ENCODE measurements around the gene CDYL. TPM values are rescaled to one million over a fixed set of nuclear protein-coding genes. Genes with fewer than 3 reads are reported as not detected.
A peak's percentile ranks its signal among the peaks of the same experiment; 100 is the strongest.

The CDYL gene
- total and polyA plus RNA-seq, 7 donors = 14.2 to 82.8 (median 37.9) TPM

GRCh38 chr6:4728436-4728769, 47.8 kb upstream of the CDYL start:
- peaks cover 0 to 7% (median 6%) of the 10 kb centered on the region in 4 donors for H3K4me1 ChIP-seq
- WGBS, 2 donors = 61 to 84% methylated on average over 4 of the region's 4 CpGs
- no peaks in the 10 kb centered on the region for H3K9me3 ChIP-seq
- no peak overlapping the region for H3K4me3 ChIP-seq
- no peak overlapping the region for H3K27ac ChIP-seq
- TF ChIP-seq POLR2A (IDR thresholded peaks at IDR 0.05) (no peak), POLR2AphosphoS5 (IDR thresholded peaks at IDR 0.05) (no peak), EP300 (IDR thresholded peaks at IDR 0.05) (no peak)
- TF ChIP-seq, protein P1, sequence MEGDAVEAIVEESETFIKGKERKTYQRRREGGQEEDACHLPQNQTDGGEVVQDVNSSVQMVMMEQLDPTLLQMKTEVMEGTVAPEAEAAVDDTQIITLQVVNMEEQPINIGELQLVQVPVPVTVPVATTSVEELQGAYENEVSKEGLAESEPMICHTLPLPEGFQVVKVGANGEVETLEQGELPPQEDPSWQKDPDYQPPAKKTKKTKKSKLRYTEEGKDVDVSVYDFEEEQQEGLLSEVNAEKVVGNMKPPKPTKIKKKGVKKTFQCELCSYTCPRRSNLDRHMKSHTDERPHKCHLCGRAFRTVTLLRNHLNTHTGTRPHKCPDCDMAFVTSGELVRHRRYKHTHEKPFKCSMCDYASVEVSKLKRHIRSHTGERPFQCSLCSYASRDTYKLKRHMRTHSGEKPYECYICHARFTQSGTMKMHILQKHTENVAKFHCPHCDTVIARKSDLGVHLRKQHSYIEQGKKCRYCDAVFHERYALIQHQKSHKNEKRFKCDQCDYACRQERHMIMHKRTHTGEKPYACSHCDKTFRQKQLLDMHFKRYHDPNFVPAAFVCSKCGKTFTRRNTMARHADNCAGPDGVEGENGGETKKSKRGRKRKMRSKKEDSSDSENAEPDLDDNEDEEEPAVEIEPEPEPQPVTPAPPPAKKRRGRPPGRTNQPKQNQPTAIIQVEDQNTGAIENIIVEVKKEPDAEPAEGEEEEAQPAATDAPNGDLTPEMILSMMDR (IDR thresholded peaks at IDR 0.05) = no peak
- intact Hi-C loops (cut with DNase I) = no loop called here
- H3K27me3 ChIP-seq = no peaks in the 10 kb centered on the region
- no peaks in the 10 kb centered on the region for H3K36me3 ChIP-seq
- DNase-seq = no peak

GRCh38 chr6:4728926-4729325, 47.3 kb upstream of the CDYL start:
- 70 to 93% methylated on average over 2 of the region's 2 CpGs for WGBS, 2 donors

GRCh38 chr6:4731996-4732395, 44.2 kb upstream of the CDYL start:
- no peak for DNase-seq
- H3K4me3 ChIP-seq = no peak overlapping the region
- no peak for TF ChIP-seq POLR2A (IDR thresholded peaks at IDR 0.05)
- no peak for TF ChIP-seq EP300 (IDR thresholded peaks at IDR 0.05)
- TF ChIP-seq POLR2AphosphoS5 (IDR thresholded peaks at IDR 0.05) = no peak
- TF ChIP-seq, protein P1 (IDR thresholded peaks at IDR 0.05) = no peak
- H3K36me3 ChIP-seq = no peaks in the 10 kb centered on the region
- no peaks in the 10 kb centered on the region for H3K27me3 ChIP-seq
- no peaks in the 10 kb centered on the region for H3K9me3 ChIP-seq
- WGBS, 2 donors = 94 to 96% methylated on average over 3 of the region's 3 CpGs
- intact Hi-C loops (cut with DNase I) = no loop called here
- peaks cover 0 to 7% (median 6%) of the 10 kb centered on the region in 4 donors for H3K4me1 ChIP-seq
- H3K27ac ChIP-seq = no peak overlapping the region

More at GRCh38 chr6:4728926-4729325, 47.3 kb upstream of the CDYL start:
- H3K9me3 ChIP-seq = no peaks in the 10 kb centered on the region
- no peaks in the 10 kb centered on the region for H3K27me3 ChIP-seq
- TF ChIP-seq EP300 (IDR thresholded peaks at IDR 0.05) (no peak), POLR2AphosphoS5 (IDR thresholded peaks at IDR 0.05) (no peak)
- TF ChIP-seq, protein P1 (IDR thresholded peaks at IDR 0.05) = no peak
- no peaks in the 10 kb centered on the region for H3K36me3 ChIP-seq
- DNase-seq = no peak
- intact Hi-C loops (cut with DNase I) = no loop called here
- H3K4me1 ChIP-seq = peaks cover 0 to 7% (median 6%) of the 10 kb centered on the region in 4 donors
- H3K4me3 ChIP-seq = no peak overlapping the region
- no peak overlapping the region for H3K27ac ChIP-seq

DNA sequence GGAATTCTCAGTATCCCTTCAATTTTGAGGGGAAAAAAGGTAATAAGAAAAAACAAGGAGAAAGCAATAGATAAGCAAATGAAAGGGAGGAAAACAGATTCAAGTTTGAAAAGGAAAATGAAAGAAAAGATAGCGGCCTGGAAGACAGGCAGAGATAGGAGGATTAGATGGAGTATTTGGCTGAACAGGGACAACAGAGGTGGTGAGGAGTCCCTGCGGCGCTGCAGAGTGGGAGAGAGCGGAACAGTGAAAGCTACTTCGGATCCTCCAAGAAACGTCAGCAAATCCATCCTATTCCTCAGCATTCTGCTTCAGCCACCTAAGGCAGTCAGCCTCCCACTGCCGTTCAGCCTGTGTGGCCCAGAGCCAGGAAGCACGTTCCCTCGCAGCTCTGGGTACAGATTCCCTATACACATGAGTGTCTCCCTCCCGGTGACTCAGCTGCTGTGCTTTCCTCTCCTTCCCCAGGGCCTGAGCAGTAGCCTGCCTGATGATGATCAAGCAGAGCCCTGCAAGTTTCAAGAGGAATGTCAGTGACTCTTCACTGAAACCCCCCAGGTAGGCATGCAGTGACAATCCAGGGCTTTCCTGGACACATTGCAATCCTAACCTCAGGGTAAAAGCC, 43.4 kb upstream of the CDYL start:
- intact Hi-C loops (cut with DNase I) = no loop called here
- peak; percentile 85 for DNase-seq
- Histone ChIP-seq H3K36me3 (no peaks in the 10 kb centered on the region), H3K27ac (peak overlapping the region in 1 of 4 donors; percentile 27), H3K4me3 (peak overlapping the region in 3 of 4 donors; percentile 16 to 26 (median 21)), H3K9me3 (no peaks in the 10 kb centered on the region), H3K27me3 (no peaks in the 10 kb centered on the region), H3K4me1 (peaks cover 0 to 7% (median 6%) of the 10 kb centered on the region in 4 donors)
- 38 to 40% methylated on average over 10 of the region's 10 CpGs for WGBS, 2 donors
- no peak for TF ChIP-seq POLR2A (IDR thresholded peaks at IDR 0.05)
- TF ChIP-seq EP300 (IDR thresholded peaks at IDR 0.05) = no peak
- no peak for TF ChIP-seq POLR2AphosphoS5 (IDR thresholded peaks at IDR 0.05)
- TF ChIP-seq, protein P1 (IDR thresholded peaks at IDR 0.05) = no peak
